ENCODE measurements around the gene EFNB1. TPM values are rescaled to one million over a fixed set of nuclear protein-coding genes. Genes with fewer than 3 reads are reported as not detected.

The EFNB1 gene
- total RNA-seq, 1 experiment from 2014 or later: 16.4 TPM

- CTCF ChIA-PET: no interaction called here
- H3K36me3 Mint-ChIP-seq: no peaks in the 10 kb centered on the region
Observed at GRCh38 chrX:68877606-68878005, 48.8 kb downstream of the EFNB1 start.

More at GRCh38 chrX:68877606-68878005, 48.8 kb downstream of the EFNB1 start:
- DNase-seq (ENCODE audit: low spot score): no peak
- Mint-ChIP-seq H3K4me1 (peaks cover 36% of the 10 kb centered on the region), H3K27ac (no peak overlapping the region), H3K9me3 (no peaks in the 10 kb centered on the region), H3K4me3 (no peak overlapping the region), H3K27me3 (ENCODE audit: low read depth) (peaks cover 3% of the 10 kb centered on the region; the same call in 1 of the 2 replicates)
- POLR2A ChIA-PET: no interaction called here
- ATAC-seq: no peak
- TF ChIP-seq ATF6 (CRISPR knock-in tag; IDR thresholded peaks at IDR 0.05) (no peak), ZNF232 (CRISPR knock-in tag; IDR thresholded peaks at IDR 0.05) (no peak), AFF4 (CRISPR knock-in tag; IDR thresholded peaks at IDR 0.05; ENCODE audit: borderline replicate concordance) (no peak), NFATC4 (CRISPR knock-in tag; IDR thresholded peaks at IDR 0.05) (no peak), SMAD4 (CRISPR knock-in tag; IDR thresholded peaks at IDR 0.05) (no peak), USF1 (CRISPR knock-in tag; IDR thresholded peaks at IDR 0.05) (no peak), MYBL2 (CRISPR knock-in tag; IDR thresholded peaks at IDR 0.05) (no peak), NFE2L1 (CRISPR knock-in tag; IDR thresholded peaks at IDR 0.05) (no peak), NFYB (CRISPR knock-in tag; conservative IDR thresholded peaks at IDR 0.05; ENCODE audit: low read depth) (no peak), ZNF396 (CRISPR knock-in tag; IDR thresholded peaks at IDR 0.05; ENCODE audit: borderline replicate concordance) (no peak), NR3C1 (CRISPR knock-in tag; conservative IDR thresholded peaks at IDR 0.05; ENCODE audit: low read depth) (no peak), NR1H2 (CRISPR knock-in tag; IDR thresholded peaks at IDR 0.05) (no peak), FOXJ3 (CRISPR knock-in tag; IDR thresholded peaks at IDR 0.05; ENCODE audit: borderline replicate concordance) (no peak), ZMAT4 (CRISPR knock-in tag; IDR thresholded peaks at IDR 0.05) (no peak), OVOL2 (CRISPR knock-in tag; IDR thresholded peaks at IDR 0.05; ENCODE audit: borderline replicate concordance) (no peak)
- TF ChIP-seq, protein P1, sequence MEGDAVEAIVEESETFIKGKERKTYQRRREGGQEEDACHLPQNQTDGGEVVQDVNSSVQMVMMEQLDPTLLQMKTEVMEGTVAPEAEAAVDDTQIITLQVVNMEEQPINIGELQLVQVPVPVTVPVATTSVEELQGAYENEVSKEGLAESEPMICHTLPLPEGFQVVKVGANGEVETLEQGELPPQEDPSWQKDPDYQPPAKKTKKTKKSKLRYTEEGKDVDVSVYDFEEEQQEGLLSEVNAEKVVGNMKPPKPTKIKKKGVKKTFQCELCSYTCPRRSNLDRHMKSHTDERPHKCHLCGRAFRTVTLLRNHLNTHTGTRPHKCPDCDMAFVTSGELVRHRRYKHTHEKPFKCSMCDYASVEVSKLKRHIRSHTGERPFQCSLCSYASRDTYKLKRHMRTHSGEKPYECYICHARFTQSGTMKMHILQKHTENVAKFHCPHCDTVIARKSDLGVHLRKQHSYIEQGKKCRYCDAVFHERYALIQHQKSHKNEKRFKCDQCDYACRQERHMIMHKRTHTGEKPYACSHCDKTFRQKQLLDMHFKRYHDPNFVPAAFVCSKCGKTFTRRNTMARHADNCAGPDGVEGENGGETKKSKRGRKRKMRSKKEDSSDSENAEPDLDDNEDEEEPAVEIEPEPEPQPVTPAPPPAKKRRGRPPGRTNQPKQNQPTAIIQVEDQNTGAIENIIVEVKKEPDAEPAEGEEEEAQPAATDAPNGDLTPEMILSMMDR (IDR thresholded peaks at IDR 0.05): no peak
- TF ChIP-seq, protein P2, sequence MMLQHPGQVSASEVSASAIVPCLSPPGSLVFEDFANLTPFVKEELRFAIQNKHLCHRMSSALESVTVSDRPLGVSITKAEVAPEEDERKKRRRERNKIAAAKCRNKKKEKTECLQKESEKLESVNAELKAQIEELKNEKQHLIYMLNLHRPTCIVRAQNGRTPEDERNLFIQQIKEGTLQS (CRISPR knock-in tag; conservative IDR thresholded peaks at IDR 0.05): no peak
- TF ChIP-seq, protein P3, sequence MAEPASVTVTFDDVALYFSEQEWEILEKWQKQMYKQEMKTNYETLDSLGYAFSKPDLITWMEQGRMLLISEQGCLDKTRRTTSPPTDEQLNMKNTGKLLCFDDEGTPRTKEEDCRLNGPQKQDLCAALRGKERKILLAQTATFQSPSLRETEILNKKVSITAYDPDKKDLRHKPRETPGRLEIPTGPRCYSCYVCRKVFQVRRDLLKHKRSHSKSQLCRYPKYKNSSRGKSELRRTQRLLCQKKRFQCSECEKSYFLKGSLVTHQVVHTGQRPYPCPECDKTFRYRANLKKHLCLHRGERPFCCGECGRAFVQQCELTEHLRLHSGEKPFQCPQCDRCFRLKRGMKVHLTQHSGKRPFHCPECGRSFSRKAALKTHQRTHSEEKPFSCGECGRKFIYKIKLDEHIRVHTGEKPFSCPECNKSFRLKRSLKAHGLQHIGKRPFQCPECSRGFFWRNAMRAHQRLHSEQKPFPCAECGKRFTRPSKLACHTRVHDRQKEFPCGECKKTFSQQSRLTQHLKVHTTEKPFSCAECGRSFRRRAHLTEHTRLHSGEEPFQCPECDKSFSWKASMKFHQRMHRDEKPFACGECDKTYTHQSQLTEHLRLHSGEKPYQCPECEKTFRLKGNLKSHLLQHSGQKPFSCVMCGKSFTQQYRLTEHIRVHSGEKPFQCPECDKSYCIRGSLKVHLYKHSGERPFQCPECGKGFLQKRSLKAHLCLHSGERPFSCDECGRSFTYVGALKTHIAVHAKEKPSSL (CRISPR knock-in tag; conservative IDR thresholded peaks at IDR 0.05): no peak
- TF ChIP-seq, protein P4, sequence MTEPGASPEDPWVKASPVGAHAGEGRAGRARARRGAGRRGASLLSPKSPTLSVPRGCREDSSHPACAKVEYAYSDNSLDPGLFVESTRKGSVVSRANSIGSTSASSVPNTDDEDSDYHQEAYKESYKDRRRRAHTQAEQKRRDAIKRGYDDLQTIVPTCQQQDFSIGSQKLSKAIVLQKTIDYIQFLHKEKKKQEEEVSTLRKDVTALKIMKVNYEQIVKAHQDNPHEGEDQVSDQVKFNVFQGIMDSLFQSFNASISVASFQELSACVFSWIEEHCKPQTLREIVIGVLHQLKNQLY (CRISPR knock-in tag; IDR thresholded peaks at IDR 0.05): no peak
- TF ChIP-seq, protein P5, sequence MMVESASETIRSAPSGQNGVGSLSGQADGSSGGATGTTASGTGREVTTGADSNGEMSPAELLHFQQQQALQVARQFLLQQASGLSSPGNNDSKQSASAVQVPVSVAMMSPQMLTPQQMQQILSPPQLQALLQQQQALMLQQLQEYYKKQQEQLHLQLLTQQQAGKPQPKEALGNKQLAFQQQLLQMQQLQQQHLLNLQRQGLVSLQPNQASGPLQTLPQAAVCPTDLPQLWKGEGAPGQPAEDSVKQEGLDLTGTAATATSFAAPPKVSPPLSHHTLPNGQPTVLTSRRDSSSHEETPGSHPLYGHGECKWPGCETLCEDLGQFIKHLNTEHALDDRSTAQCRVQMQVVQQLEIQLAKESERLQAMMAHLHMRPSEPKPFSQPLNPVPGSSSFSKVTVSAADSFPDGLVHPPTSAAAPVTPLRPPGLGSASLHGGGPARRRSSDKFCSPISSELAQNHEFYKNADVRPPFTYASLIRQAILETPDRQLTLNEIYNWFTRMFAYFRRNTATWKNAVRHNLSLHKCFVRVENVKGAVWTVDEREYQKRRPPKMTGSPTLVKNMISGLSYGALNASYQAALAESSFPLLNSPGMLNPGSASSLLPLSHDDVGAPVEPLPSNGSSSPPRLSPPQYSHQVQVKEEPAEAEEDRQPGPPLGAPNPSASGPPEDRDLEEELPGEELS (CRISPR knock-in tag; IDR thresholded peaks at IDR 0.05): no peak

All from WTC11 (cell line).